HG02678 (cell line): Measurements from ENCODE around the gene EID3.
"Not testable (repeated sequence)": the region's sequence is repeated elsewhere in the genome, so short reads cannot be mapped to it uniquely, and the experiment has no call there.

ENCODE experiments used
- ATAC-seq: cut with Tn5 transposase; IDR thresholded peaks from one replicate; pipeline ENCODE4 v1.9.1; 2021; ENCODE audit warnings: mild to moderate bottlenecking, moderate library complexity; ENCODE audit not compliant: unreplicated experiment

The EID3 gene

GRCh38 chr12:104310751-104311633, 7.5 kb downstream of the EID3 start:
- ATAC-seq, result no peak

GRCh38 chr12:104312202-104312601, 8.7 kb downstream of the EID3 start:
- no peak for ATAC-seq

- ATAC-seq, result no peak
Measured at GRCh38 chr12:104312654-104313053, 9.1 kb downstream of the EID3 start.

- no peak for ATAC-seq
Measured at GRCh38 chr12:104313568-104314241, 10.2 kb downstream of the EID3 start.

GRCh38 chr12:104314242-104314614, 10.7 kb downstream of the EID3 start:
- ATAC-seq, result no peak

- no peak for ATAC-seq
Measured at GRCh38 chr12:104315326-104316224, 12.0 kb downstream of the EID3 start.

- ATAC-seq, result no peak
Measured at GRCh38 chr12:104316936-104317335, 13.4 kb downstream of the EID3 start.

- ATAC-seq, result no peak
Measured at GRCh38 chr12:104317538-104318210, 14.1 kb downstream of the EID3 start.

GRCh38 chr12:104319028-104319427, 15.5 kb downstream of the EID3 start:
- no peak for ATAC-seq

GRCh38 chr12:104319918-104320626, 16.5 kb downstream of the EID3 start:
- ATAC-seq, result no peak

GRCh38 chr12:104320627-104321024, 17.1 kb downstream of the EID3 start:
- no peak for ATAC-seq

- ATAC-seq, result no peak
Measured at GRCh38 chr12:104321949-104322348, 18.4 kb downstream of the EID3 start.

- ATAC-seq, result not testable (repeated sequence)
Measured at GRCh38 chr12:104322533-104322932, 19.0 kb downstream of the EID3 start.

GRCh38 chr12:104323899-104324298, 20.4 kb downstream of the EID3 start:
- no peak for ATAC-seq

GRCh38 chr12:104328278-104328677, 24.7 kb downstream of the EID3 start:
- not testable (repeated sequence) for ATAC-seq

GRCh38 chr12:104328790-104329189, 25.3 kb downstream of the EID3 start:
- no peak for ATAC-seq

GRCh38 chr12:104329707-104330532, 26.4 kb downstream of the EID3 start:
- ATAC-seq, result no peak

- no peak for ATAC-seq
Measured at GRCh38 chr12:104331376-104331775, 27.8 kb downstream of the EID3 start.

GRCh38 chr12:104332273-104332672, 28.7 kb downstream of the EID3 start:
- not testable (repeated sequence) for ATAC-seq
